Right lobe of liver (tissue), 6 donors: ENCODE data around the gene DAW1. TPM values are rescaled to one million over a fixed set of nuclear protein-coding genes. Genes with fewer than 3 reads are reported as not detected.

Source experiments
- ATAC-seq, 4 donors: fragments of 200-7000 bp; cut with Tn5 transposase; one replicate each; pipeline ENCODE4 v1.9.1; 2020; ENCODE audit warnings: mild to moderate bottlenecking in 4 of 4, moderate library complexity in 4 of 4
- DNase-seq, 3 donors: peaks; one replicate each; pipeline ENCODE4 v3.0.0-alpha.2; 2020
- H3K27ac ChIP-seq, 3 donors: fragments of 200-600 bp; one replicate each; pipeline ENCODE4 v1.8.0; 2022
- H3K27me3 ChIP-seq, 2 donors: fragments of 200-600 bp; one replicate each; pipeline ENCODE4 v1.8.0; 2022
- H3K36me3 ChIP-seq, 4 donors: fragments of 200-600 bp; sonication (generic) in 1 of 4; one replicate each; pipeline versions ENCODE4 v1.5.1 to v1.8.0; 2017 to 2022; ENCODE audit warnings: control low read depth in 1 of 4
- H3K4me1 ChIP-seq, 4 donors: fragments of 200-600 bp; sonication (generic) in 1 of 4; one replicate each; pipeline versions ENCODE4 v1.5.1 to v1.8.0; 2017 to 2022; ENCODE audit warnings: control low read depth in 1 of 4
- H3K4me3 ChIP-seq, 3 donors: fragments of 200-600 bp; one replicate each; pipeline ENCODE4 v1.8.0; 2022
- H3K9me3 ChIP-seq, 4 donors: fragments of 200-600 bp; sonication (generic) in 1 of 4; one replicate each; pipeline versions ENCODE4 v1.5.1 to v1.8.0; 2017 to 2022; ENCODE audit warnings: control low read depth in 1 of 4
- POLR2A ChIP-seq: fragments of 450-650 bp; IDR thresholded peaks from one replicate; pipeline ENCODE4 v1.6.1; 2017; ENCODE audit warnings: antibody characterized with exemption, mild to moderate bottlenecking
- WGBS: methylation state at CpG from one replicate; pipeline ENCODE4 v1.1.6; 2018; ENCODE audit warnings: low coverage, low lambda C conversion rate; ENCODE audit not compliant: insufficient coverage; ENCODE audit errors: missing lambda C conversion rate; 5-methylcytosine and 5-hydroxymethylcytosine counted together
- intact Hi-C, 2 donors: fragments of 100-400 bp; cut with DNase I; formaldehyde crosslinking; loops; one replicate each; pipeline versions ENCODE4 v1.11.2 to v1.14.1; 2022
- total RNA-seq, 6 experiments: library from RNA; depleted of rRNA in 2 of 6; stranded (reverse); fragments of >200 nt in 2 of 6; fragmentation: NEBNext Ultra II Directional in 3 of 6; extraction: Animal tissue kit (Norgen Biotek cat#: 25700) in 3 of 6; gene quantifications; one replicate each; pipeline versions ENCODE4 v1.1.0 to v1.2.4, GENCODE V29; 2016 to 2023
- TF ChIP-seq, protein P1 (sequence below), 4 donors: fragments of 200-600 bp in 3 of 4; fragments of 450-650 bp in 1 of 4; IDR thresholded peaks; one replicate each; pipeline versions ENCODE4 v1.5.1 to v1.8.0; 2016 to 2022; ENCODE audit warnings: antibody characterized with exemption in 4 of 4, mild to moderate bottlenecking in 2 of 4
- donor health status: DM: no; HTN: yes; CAD: no.
- donor health status: DM: no; HTN: no; CAD: no.
- donor health status: DM: no; HTN: no; CAD: no.
- donor health status: DM: no; HTN: yes; CAD: no.
- donor health status: DM: no; HTN: yes; CAD: no.

The DAW1 gene
- total RNA-seq, 6 experiments from 2014 or later: not detected

DNA sequence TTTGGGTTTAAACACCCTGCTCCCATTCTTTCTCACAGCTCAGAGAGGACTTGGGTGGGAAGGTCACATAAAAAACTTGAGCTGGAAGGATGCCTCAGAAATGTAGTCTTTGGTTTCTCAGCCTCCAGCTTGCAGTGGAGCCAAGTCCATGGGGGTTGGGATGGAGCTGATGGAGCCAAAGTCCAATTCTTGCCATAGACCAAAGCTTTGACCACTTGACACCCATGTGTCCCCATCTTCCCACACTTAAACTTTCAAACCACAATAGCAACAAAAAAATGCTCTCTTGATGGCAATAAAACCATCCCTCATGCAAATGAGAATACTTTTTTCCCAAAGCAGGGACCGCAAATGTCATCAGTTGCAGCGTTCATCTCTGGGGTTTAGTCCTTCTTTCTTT is 14.7 kb upstream of the DAW1 start:
- H3K4me3 ChIP-seq: no peak overlapping the region
- intact Hi-C loops: no loop called here
- H3K36me3 ChIP-seq: no peaks in the 10 kb centered on the region
- H3K9me3 ChIP-seq: no peaks in the 10 kb centered on the region
- H3K4me1 ChIP-seq: no peaks in the 10 kb centered on the region
- no peak for ATAC-seq
- no peaks in the 10 kb centered on the region for H3K27me3 ChIP-seq
- TF ChIP-seq, protein P1, sequence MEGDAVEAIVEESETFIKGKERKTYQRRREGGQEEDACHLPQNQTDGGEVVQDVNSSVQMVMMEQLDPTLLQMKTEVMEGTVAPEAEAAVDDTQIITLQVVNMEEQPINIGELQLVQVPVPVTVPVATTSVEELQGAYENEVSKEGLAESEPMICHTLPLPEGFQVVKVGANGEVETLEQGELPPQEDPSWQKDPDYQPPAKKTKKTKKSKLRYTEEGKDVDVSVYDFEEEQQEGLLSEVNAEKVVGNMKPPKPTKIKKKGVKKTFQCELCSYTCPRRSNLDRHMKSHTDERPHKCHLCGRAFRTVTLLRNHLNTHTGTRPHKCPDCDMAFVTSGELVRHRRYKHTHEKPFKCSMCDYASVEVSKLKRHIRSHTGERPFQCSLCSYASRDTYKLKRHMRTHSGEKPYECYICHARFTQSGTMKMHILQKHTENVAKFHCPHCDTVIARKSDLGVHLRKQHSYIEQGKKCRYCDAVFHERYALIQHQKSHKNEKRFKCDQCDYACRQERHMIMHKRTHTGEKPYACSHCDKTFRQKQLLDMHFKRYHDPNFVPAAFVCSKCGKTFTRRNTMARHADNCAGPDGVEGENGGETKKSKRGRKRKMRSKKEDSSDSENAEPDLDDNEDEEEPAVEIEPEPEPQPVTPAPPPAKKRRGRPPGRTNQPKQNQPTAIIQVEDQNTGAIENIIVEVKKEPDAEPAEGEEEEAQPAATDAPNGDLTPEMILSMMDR (IDR thresholded peaks at IDR 0.05): no peak
- TF ChIP-seq POLR2A: no peak
- no peak overlapping the region for H3K27ac ChIP-seq
- WGBS: 95% methylated on average over 2 of the region's 2 CpGs
- DNase-seq: no peak

DNA sequence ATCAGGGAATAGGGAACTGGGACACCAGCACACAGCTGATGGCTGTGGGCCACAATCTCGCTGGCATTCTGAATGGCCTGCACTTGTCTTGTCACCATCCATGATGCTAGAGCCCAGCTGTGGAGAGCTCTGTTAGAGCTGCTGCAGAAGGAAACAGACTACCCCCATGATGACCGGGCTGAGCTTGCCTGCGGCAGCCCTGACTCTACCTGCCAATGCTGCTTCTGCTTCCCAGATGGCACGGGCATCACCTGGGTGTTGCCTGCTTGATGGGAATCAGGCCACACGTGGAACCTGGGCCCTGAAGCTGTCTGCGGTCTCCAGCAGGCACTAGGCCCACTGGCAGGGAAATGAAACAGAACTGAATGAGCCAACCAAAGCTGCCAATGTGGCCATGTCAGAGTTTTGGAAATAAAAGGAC is 11.2 kb upstream of the DAW1 start:
- intact Hi-C loops: no loop called here
- DNase-seq: no peak
- H3K36me3 ChIP-seq: no peaks in the 10 kb centered on the region
- H3K4me1 ChIP-seq: no peaks in the 10 kb centered on the region
- H3K27ac ChIP-seq: no peak overlapping the region
- no peak overlapping the region for H3K4me3 ChIP-seq
- H3K9me3 ChIP-seq: peaks cover 0 to 2% (median 0%) of the 10 kb centered on the region in 4 donors
- 93% methylated on average over 2 of the region's 6 CpGs for WGBS
- ATAC-seq: no peak
- H3K27me3 ChIP-seq: no peaks in the 10 kb centered on the region
- TF ChIP-seq POLR2A: no peak
- TF ChIP-seq, protein P1 (IDR thresholded peaks at IDR 0.05): no peak

DNA sequence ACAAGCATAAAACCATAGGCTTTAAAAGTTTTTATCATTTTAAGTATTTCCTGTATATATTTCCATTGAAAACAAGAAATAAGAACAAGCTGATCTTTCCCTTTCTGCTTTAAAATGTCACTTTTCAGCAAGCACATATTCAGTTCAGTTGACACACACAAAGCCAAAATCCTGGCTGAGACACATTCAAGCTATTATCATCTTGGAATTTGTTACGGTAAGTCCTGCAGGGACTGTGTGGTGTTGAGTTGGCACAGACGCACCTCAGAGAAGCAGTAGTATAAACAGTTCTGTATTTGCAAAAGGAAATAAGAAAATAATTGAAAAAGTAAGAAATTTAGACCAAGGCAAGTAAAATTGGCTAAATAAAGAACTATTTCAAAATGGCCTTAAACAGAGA is 10.4 kb upstream of the DAW1 start:
- DNase-seq (no peak), ATAC-seq (no peak)
- H3K4me3 ChIP-seq: no peak overlapping the region
- peaks cover 0 to 2% (median 0%) of the 10 kb centered on the region in 4 donors for H3K9me3 ChIP-seq
- TF ChIP-seq, protein P1 (IDR thresholded peaks at IDR 0.05): no peak
- TF ChIP-seq POLR2A: no peak
- H3K36me3 ChIP-seq: no peaks in the 10 kb centered on the region
- intact Hi-C loops: no loop called here
- 68% methylated on average over 2 of the region's 2 CpGs for WGBS
- H3K27ac ChIP-seq: no peak overlapping the region
- no peaks in the 10 kb centered on the region for H3K4me1 ChIP-seq
- H3K27me3 ChIP-seq: no peaks in the 10 kb centered on the region

DNA sequence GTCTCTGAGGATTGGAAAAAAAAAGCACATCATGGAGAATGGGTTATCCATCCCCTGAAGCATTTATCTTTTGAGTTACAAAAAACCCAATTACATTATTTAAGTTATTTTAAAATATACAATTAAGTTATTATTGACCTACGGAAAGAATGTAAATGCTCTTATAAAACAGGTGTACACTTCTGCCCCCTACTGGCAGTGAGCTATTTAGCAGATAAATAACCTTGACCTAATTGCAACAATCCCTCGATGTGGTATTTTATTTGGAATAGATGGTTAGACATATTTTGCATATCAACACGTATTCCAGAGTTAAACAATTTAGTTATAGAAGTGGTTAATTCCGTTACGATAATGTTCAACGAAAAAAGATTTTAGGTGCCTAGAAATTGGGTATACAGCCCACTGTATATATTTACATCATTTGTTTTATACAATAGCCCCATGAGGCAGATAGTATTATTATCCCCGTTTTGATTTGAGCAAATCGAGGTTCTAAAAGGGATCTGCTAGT is 9.1 kb upstream of the DAW1 start:
- ATAC-seq (peak in 3 of 4 donors; percentile 50 to 69 (median 67)), DNase-seq (no peak)
- intact Hi-C loops: no loop called here
- Histone ChIP-seq H3K27me3 (no peaks in the 10 kb centered on the region), H3K9me3 (peaks cover 0 to 2% (median 0%) of the 10 kb centered on the region in 4 donors), H3K27ac (no peak overlapping the region), H3K36me3 (no peaks in the 10 kb centered on the region), H3K4me3 (no peak overlapping the region), H3K4me1 (no peaks in the 10 kb centered on the region)
- TF ChIP-seq, protein P1 (IDR thresholded peaks at IDR 0.05): peak; percentile 56 to 79 (median 74)
- TF ChIP-seq POLR2A: no peak
- 30% methylated on average over 8 of the region's 8 CpGs for WGBS
